ENCODE data around the gene ITIH1. TPM values are rescaled to one million over a fixed set of nuclear protein-coding genes. Genes with fewer than 3 reads are reported as not detected.
A peak's percentile ranks its signal among the peaks of the same experiment; 100 is the strongest.

Gene ITIH1
- total RNA-seq, 6 experiments from 2014 or later: 376 to 1,846 (median 1,201) TPM

- peaks cover 0 to 32% (median 3%) of the 10 kb centered on the region in 4 donors for H3K36me3 ChIP-seq
- H3K4me1 ChIP-seq: peaks cover 0 to 50% (median 16%) of the 10 kb centered on the region in 4 donors
- TF ChIP-seq POLR2A (IDR thresholded peaks at IDR 0.05): peak; percentile 47
- TF ChIP-seq, protein P1, sequence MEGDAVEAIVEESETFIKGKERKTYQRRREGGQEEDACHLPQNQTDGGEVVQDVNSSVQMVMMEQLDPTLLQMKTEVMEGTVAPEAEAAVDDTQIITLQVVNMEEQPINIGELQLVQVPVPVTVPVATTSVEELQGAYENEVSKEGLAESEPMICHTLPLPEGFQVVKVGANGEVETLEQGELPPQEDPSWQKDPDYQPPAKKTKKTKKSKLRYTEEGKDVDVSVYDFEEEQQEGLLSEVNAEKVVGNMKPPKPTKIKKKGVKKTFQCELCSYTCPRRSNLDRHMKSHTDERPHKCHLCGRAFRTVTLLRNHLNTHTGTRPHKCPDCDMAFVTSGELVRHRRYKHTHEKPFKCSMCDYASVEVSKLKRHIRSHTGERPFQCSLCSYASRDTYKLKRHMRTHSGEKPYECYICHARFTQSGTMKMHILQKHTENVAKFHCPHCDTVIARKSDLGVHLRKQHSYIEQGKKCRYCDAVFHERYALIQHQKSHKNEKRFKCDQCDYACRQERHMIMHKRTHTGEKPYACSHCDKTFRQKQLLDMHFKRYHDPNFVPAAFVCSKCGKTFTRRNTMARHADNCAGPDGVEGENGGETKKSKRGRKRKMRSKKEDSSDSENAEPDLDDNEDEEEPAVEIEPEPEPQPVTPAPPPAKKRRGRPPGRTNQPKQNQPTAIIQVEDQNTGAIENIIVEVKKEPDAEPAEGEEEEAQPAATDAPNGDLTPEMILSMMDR (IDR thresholded peaks at IDR 0.05): no peak
- intact Hi-C loops (cut with DNase I): no loop called here
- 28% methylated on average over 8 of the region's 21 CpGs for WGBS (ENCODE audit: insufficient coverage, low coverage, low lambda C conversion rate, missing lambda C conversion rate)
- H3K9me3 ChIP-seq: no peaks in the 10 kb centered on the region
- peak in 2 of 3 donors; percentile 73 to 81 for DNase-seq
- ATAC-seq: peak; percentile 22 to 50 (median 40)
- peak overlapping the region; percentile 50 to 94 (median 71) for H3K4me3 ChIP-seq
- no peaks in the 10 kb centered on the region for H3K27me3 ChIP-seq
- peak overlapping the region; percentile 92 to 95 (median 94) for H3K27ac ChIP-seq
Observed at GRCh38 chr3:52831500-52832301, 54.3 kb downstream of the ITIH1 start.

GRCh38 chr3:52833202-52833601 is 55.8 kb downstream of the ITIH1 start:
- 94% methylated on average over 3 of the region's 14 CpGs for WGBS (ENCODE audit: insufficient coverage, low coverage, low lambda C conversion rate, missing lambda C conversion rate)
- Histone ChIP-seq H3K9me3 (no peaks in the 10 kb centered on the region), H3K4me1 (peaks cover 0 to 45% (median 12%) of the 10 kb centered on the region in 4 donors), H3K27ac (peak overlapping the region in 1 of 3 donors; percentile 95), H3K36me3 (peaks cover 0 to 21% (median under 1%) of the 10 kb centered on the region in 4 donors), H3K27me3 (no peaks in the 10 kb centered on the region), H3K4me3 (no peak overlapping the region)
- ATAC-seq (no peak), DNase-seq (peak in 1 of 3 donors; percentile 48)
- intact Hi-C loops (cut with DNase I): no loop called here
- no peak for TF ChIP-seq POLR2A (IDR thresholded peaks at IDR 0.05)

DNA sequence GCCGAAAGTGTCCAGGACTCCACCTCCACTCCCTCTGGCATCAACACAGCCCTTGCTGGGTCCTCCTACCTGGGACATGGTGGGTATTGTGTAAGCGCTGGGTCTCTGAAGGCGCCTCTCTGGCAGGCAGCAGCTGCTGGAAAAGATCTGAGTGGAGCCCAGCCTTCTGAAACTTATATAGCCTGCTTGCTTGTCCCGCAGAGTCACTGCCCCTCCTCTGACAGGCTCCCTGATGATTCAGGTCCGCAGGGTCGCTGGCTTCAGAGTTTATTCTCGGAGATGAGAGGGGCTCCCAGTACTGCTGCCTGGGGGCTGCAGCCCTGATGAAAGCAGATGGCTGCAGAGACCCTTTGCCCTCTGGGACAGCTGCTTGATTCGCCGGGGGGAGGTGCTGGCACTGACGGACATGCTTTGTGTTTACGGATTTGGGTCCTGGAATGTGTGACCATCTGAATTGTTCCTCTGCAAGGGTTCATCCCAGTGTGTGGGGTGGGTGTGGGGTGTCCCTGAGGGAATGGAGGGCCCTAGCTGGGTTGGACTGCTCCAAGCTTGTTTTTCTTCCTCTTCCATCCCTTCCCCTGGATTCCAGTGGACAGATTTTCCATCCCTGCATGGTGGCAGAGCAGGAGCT is 57.6 kb downstream of the ITIH1 start, which contains the start of gene MUSTN1:
TSS of gene MUSTN1 (minus strand) at position 149 of the 631 bp plus-strand sequence. CDS start at position 78, 71 bp downstream.
- DNase-seq: peak in 2 of 3 donors; percentile 65 to 75
- peaks cover 0 to 53% (median 16%) of the 10 kb centered on the region in 4 donors for H3K4me1 ChIP-seq
- H3K27me3 ChIP-seq: no peaks in the 10 kb centered on the region
- ATAC-seq: peak in 3 of 4 donors; percentile 3 to 28 (median 4)
- H3K36me3 ChIP-seq: peaks cover 0 to 8% (median 0%) of the 10 kb centered on the region in 4 donors
- intact Hi-C loops (cut with DNase I): no loop called here
- no peak within 1 kb of the TSS for H3K4me3 ChIP-seq
- peak within 1 kb of the TSS in 1 of 3 donors; percentile 38 for H3K27ac ChIP-seq
- H3K9me3 ChIP-seq: no peaks in the 10 kb centered on the region
- 18% methylated on average over 4 of the region's 11 CpGs for WGBS (ENCODE audit: insufficient coverage, low coverage, low lambda C conversion rate, missing lambda C conversion rate)
- TF ChIP-seq, protein P1 (IDR thresholded peaks at IDR 0.05): no peak
- TF ChIP-seq POLR2A (IDR thresholded peaks at IDR 0.05): no peak

GRCh38 chr3:52835766-52836470 is 58.5 kb downstream of the ITIH1 start:
- DNase-seq (peak in 2 of 3 donors; percentile 37), ATAC-seq (no peak)
- Histone ChIP-seq H3K27ac (peak overlapping the region in 1 of 3 donors; percentile 38), H3K36me3 (peaks cover 0 to 8% (median 0%) of the 10 kb centered on the region in 4 donors), H3K4me3 (no peak overlapping the region), H3K4me1 (peaks cover 0 to 59% (median 16%) of the 10 kb centered on the region in 4 donors), H3K27me3 (no peaks in the 10 kb centered on the region), H3K9me3 (no peaks in the 10 kb centered on the region)
- WGBS (ENCODE audit: insufficient coverage, low coverage, low lambda C conversion rate, missing lambda C conversion rate): 84% methylated on average over 4 of the region's 8 CpGs
- intact Hi-C loops (cut with DNase I): no loop called here
- TF ChIP-seq, protein P1 (IDR thresholded peaks at IDR 0.05): no peak
- TF ChIP-seq POLR2A (IDR thresholded peaks at IDR 0.05): no peak

Measured in right lobe of liver (tissue), 6 donors.